ENCODE results near the gene GAS7.

GRCh38 chr17:9969301-9969935, 229.0 kb downstream of the GAS7 start:
- TF ChIP-seq EP300 (IDR thresholded peaks at IDR 0.05) (no peak), CTCF (IDR thresholded peaks at IDR 0.05) (no peak), POLR2A (IDR thresholded peaks at IDR 0.05) (no peak)
